Ovary (tissue), 9 donors: ENCODE results near the gene CCDC110. TPM values are rescaled to one million over a fixed set of nuclear protein-coding genes. Genes with fewer than 3 reads are reported as not detected.
A peak's percentile ranks its signal among the peaks of the same experiment; 100 is the strongest.

Experiments used
- DNase-seq, 5 donors: peaks; one replicate each; pipeline ENCODE4 v3.0.0-alpha.2; 2019 to 2020
- H3K27ac ChIP-seq, 2 donors: fragments of 200-600 bp; one replicate each; pipeline versions ENCODE4 v1.5.1 to v1.8.0; 2019 to 2022
- H3K27me3 ChIP-seq: fragments of 200-600 bp; one replicate; pipeline ENCODE4 v1.8.0; 2022
- H3K36me3 ChIP-seq: fragments of 200-600 bp; sonication (generic); one replicate; pipeline ENCODE4 v1.5.1; 2019
- H3K4me1 ChIP-seq: one replicate; pipeline ENCODE4 v1.8.1; 2013; ENCODE audit warnings: mild to moderate bottlenecking, moderate library complexity; ENCODE audit not compliant: insufficient read depth
- H3K4me3 ChIP-seq: fragments of 200-600 bp; sonication (generic); one replicate; pipeline ENCODE4 v1.5.1; 2017
- H3K9me3 ChIP-seq, 2 donors: fragments of 200-600 bp in 1 of 2; sonication (generic) in 1 of 2; one replicate each; pipeline versions ENCODE4 v1.5.1 to v1.8.1; 2013 to 2019; ENCODE audit warnings: mild to moderate bottlenecking in 1 of 2, moderate library complexity in 1 of 2
- EP300 ChIP-seq: sonication (generic); formaldehyde crosslinking; IDR thresholded peaks from one replicate; pipeline ENCODE4 v1.6.1; 2017; ENCODE audit warnings: antibody characterized with exemption
- POLR2A ChIP-seq: fragments of 450-650 bp; IDR thresholded peaks from one replicate; pipeline ENCODE4 v1.6.1; 2017; ENCODE audit warnings: antibody characterized with exemption, mild to moderate bottlenecking, moderate library complexity
- WGBS, 3 donors: extraction: QIAGEN DNeasy Blood & Tissue Kit in 1 of 3; methylation state at CpG; one replicate each; pipeline versions ENCODE4 v1.1.5 to v1.1.7; 2013 to 2017; 5-methylcytosine and 5-hydroxymethylcytosine counted together
- intact Hi-C, 4 donors: fragments of 100-400 bp; cut with DNase I; formaldehyde crosslinking; loops; one replicate each; pipeline versions ENCODE4 v1.11.0 to v1.15.1; 2022 to 2023
- polyA plus RNA-seq, 2 donors: library from polyadenylated mRNA; stranded (reverse); fragments of 200-250 nt in 1 of 2; fragments of 350-450 nt in 1 of 2; fragmentation: Illumina TruSeq in 1 of 2; extraction: RNeasy Lipid Tissue Mini Kit (QIAGEN cat#74804) in 1 of 2; gene quantifications; one replicate each; pipeline ENCODE4 v1.2.3, GENCODE V29; 2013 to 2014
- total RNA-seq, 7 donors: library from RNA; depleted of rRNA in 2 of 7; stranded (reverse); fragments of >200 nt in 2 of 7; fragmentation: NEBNext Ultra II Directional in 3 of 7; extraction: Animal tissue kit (Norgen Biotek cat#: 25700) in 3 of 7; gene quantifications; one replicate each; pipeline versions ENCODE4 v1.1.0 to v1.2.4, GENCODE V29; 2016 to 2023
- TF ChIP-seq, protein P1 (sequence below), 3 donors: fragments of 450-650 bp in 2 of 3; fragments of 200-600 bp in 1 of 3; IDR thresholded peaks; one replicate each; pipeline versions ENCODE4 v1.5.1 to v1.8.0; 2016 to 2022; ENCODE audit warnings: antibody characterized with exemption in 3 of 3, mild to moderate bottlenecking in 1 of 3
- donor health status: DM: no; HTN: no; CAD: no; lungs with moderate emphysema.
- donor health status: DM: no; HTN: no; CAD: no.
- donor health status: Bipolar disorder and iron deficiency.
- donor health status: DM: yes; HTN: yes; CAD: no.
- donor health status: DM: no; HTN: no; CAD: no.
- donor health status: DM: yes; HTN: yes; CAD: no.

Gene CCDC110
- total and polyA plus RNA-seq, 9 donors = 1.8 to 6.4 (median 3.2) TPM

DNA sequence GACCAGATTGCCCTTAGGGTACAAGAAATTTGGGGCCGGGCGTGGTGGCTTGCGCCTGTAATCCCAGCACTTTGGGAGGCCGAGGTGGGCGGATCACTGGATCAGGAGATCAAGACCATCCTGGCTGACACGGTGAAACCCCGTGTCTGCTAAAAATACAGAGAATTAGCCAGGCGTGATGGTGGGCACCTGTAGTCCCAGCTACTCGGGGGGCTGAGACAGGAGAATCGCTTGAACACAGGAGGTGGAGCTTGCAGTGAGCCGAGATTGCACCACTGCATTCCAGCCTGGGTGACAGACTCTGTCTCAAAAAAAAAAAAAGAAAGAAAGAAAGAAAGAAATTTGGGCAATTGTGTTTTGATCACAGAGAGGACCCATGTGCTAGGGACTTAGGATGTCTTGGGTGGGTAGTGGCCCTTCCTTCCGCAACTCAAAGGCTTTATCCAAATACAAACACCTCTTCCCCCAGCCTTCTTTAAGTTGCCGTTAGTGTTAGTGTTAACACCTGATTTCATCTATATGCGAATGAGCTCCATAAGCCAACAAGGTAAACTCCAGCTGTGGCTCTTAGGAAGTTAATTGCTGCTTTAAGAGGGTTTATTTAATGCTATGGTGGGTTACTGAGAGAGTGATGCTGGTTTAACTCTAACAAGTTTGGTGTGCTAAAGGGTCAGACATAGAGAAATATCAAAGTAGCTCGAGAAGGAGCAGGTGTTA lies 8.6 kb upstream of the CCDC110 start:
- DNase-seq = no peak
- 82 to 89% (median 85%) methylated on average over 15 of the region's 15 CpGs for WGBS, 3 donors
- Histone ChIP-seq H3K36me3 (no peaks in the 10 kb centered on the region), H3K27ac (no peak overlapping the region), H3K27me3 (no peaks in the 10 kb centered on the region), H3K4me3 (no peak overlapping the region), H3K9me3 (no peaks in the 10 kb centered on the region), H3K4me1 (no peaks in the 10 kb centered on the region)
- intact Hi-C loops = no loop called here
- TF ChIP-seq POLR2A = no peak

- TF ChIP-seq EP300 (no peak), POLR2A (no peak)
- TF ChIP-seq, protein P1, sequence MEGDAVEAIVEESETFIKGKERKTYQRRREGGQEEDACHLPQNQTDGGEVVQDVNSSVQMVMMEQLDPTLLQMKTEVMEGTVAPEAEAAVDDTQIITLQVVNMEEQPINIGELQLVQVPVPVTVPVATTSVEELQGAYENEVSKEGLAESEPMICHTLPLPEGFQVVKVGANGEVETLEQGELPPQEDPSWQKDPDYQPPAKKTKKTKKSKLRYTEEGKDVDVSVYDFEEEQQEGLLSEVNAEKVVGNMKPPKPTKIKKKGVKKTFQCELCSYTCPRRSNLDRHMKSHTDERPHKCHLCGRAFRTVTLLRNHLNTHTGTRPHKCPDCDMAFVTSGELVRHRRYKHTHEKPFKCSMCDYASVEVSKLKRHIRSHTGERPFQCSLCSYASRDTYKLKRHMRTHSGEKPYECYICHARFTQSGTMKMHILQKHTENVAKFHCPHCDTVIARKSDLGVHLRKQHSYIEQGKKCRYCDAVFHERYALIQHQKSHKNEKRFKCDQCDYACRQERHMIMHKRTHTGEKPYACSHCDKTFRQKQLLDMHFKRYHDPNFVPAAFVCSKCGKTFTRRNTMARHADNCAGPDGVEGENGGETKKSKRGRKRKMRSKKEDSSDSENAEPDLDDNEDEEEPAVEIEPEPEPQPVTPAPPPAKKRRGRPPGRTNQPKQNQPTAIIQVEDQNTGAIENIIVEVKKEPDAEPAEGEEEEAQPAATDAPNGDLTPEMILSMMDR (IDR thresholded peaks at IDR 0.05) = no peak
- Histone ChIP-seq H3K36me3 (no peaks in the 10 kb centered on the region), H3K4me1 (no peaks in the 10 kb centered on the region), H3K27ac (no peak overlapping the region), H3K4me3 (no peak overlapping the region), H3K27me3 (no peaks in the 10 kb centered on the region), H3K9me3 (no peaks in the 10 kb centered on the region)
- 52 to 88% (median 67%) methylated on average over 1 of the region's 1 CpG for WGBS, 3 donors
- no peak for DNase-seq
- intact Hi-C loops = loop anchor here in 1 of 4 donors (10.0 kb wide), 1 partner anchor 55 kb away; the partner anchor contains the start of gene PDLIM3
Observed at GRCh38 chr4:185479507-185479971, 8.0 kb upstream of the CCDC110 start.

DNA sequence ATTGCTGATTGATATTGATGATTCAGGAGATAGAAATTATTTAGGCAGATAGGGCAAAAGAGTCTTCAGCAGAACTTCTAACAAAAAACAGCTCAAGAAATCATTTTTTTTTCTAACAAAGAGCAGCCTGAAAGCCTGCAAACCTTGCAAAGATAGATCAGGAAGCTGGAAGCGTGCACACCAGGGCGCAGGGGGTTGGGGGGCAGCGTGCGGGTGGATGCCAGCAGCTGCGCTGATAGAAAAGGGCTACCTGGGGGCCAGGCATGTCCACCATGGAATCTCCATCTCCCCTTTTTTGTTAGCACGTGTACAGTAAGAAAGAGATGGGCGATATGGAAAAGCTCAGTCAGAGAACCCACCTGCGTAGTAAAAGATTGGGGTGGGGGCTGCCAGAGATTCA lies 1.7 kb upstream of the CCDC110 start:
- H3K27ac ChIP-seq = no peak overlapping the region
- H3K36me3 ChIP-seq = no peaks in the 10 kb centered on the region
- no peaks in the 10 kb centered on the region for H3K9me3 ChIP-seq
- no peaks in the 10 kb centered on the region for H3K27me3 ChIP-seq
- H3K4me3 ChIP-seq = no peak overlapping the region
- intact Hi-C loops = loop anchor here in 2 of 4 donors (5.0 to 10.0 kb wide), 3 partner anchors 62 to 124 kb away; partner anchors contain the start of gene PDLIM3 (in 1 of the 2)
- 96 to 98% (median 97%) methylated on average over 8 of the region's 8 CpGs for WGBS, 3 donors
- DNase-seq = no peak
- peaks cover 1% of the 10 kb centered on the region for H3K4me1 ChIP-seq
- TF ChIP-seq, protein P1 (IDR thresholded peaks at IDR 0.05) = no peak
- TF ChIP-seq POLR2A (no peak), EP300 (no peak)

- 16 to 32% (median 25%) methylated on average over 10 of the region's 10 CpGs for WGBS, 3 donors
- Histone ChIP-seq H3K27me3 (no peaks in the 10 kb centered on the region), H3K36me3 (no peaks in the 10 kb centered on the region), H3K4me1 (peaks cover 1% of the 10 kb centered on the region), H3K9me3 (no peaks in the 10 kb centered on the region), H3K4me3 (peak overlapping the region; percentile 75), H3K27ac (no peak overlapping the region)
- intact Hi-C loops = loop anchor here in 2 of 4 donors (5.0 to 10.0 kb wide), 3 partner anchors 63 to 125 kb away; partner anchors contain the start of gene PDLIM3 (in 1 of the 2)
- no peak for DNase-seq
- no peak for TF ChIP-seq POLR2A
- TF ChIP-seq, protein P1 (IDR thresholded peaks at IDR 0.05) = no peak
- no peak for TF ChIP-seq EP300
Observed at GRCh38 chr4:185472103-185472542, 590 bp upstream of the CCDC110 start.
